Ascending aorta (tissue), 2 donors: Measurements from ENCODE around the gene LRRC37A. TPM values are rescaled to one million over a fixed set of nuclear protein-coding genes. Genes with fewer than 3 reads are reported as not detected.
"Not testable (repeated sequence)": the region's sequence is repeated elsewhere in the genome, so short reads cannot be mapped to it uniquely, and the experiment has no call there.

Experiments
- DNase-seq, 2 donors: peaks; one replicate each; pipeline ENCODE4 v3.0.0-alpha.2; 2019; ENCODE audit warnings: low spot score in 2 of 2
- H3K27ac ChIP-seq, 2 donors: fragments of 200-600 bp; sonication (generic); one replicate each; pipeline ENCODE4 v1.5.1; 2016 to 2017; ENCODE audit warnings: mild to moderate bottlenecking in 1 of 2
- H3K27me3 ChIP-seq: fragments of 200-600 bp; sonication (generic); one replicate; pipeline ENCODE4 v1.5.1; 2017
- H3K36me3 ChIP-seq, 2 donors: fragments of 200-600 bp; sonication (generic); one replicate each; pipeline ENCODE4 v1.5.1; 2016
- H3K4me1 ChIP-seq, 2 donors: fragments of 200-600 bp; sonication (generic); one replicate each; pipeline ENCODE4 v1.5.1; 2016 to 2017; ENCODE audit warnings: mild to moderate bottlenecking in 1 of 2
- H3K4me3 ChIP-seq, 2 donors: fragments of 200-600 bp; sonication (generic); one replicate each; pipeline ENCODE4 v1.5.1; 2016 to 2017; ENCODE audit warnings: mild to moderate bottlenecking in 1 of 2
- H3K9me3 ChIP-seq, 2 donors: fragments of 200-600 bp; sonication (generic); one replicate each; pipeline ENCODE4 v1.5.1; 2016
- intact Hi-C: fragments of 100-400 bp; cut with DNase I; formaldehyde crosslinking; loops from one replicate; pipeline ENCODE4 v1.15.1; 2023
- total RNA-seq: library from RNA; depleted of rRNA; stranded (reverse); fragments of >200 nt; gene quantifications from one replicate; pipeline ENCODE4 v1.1.0, GENCODE V29; 2016
- TF ChIP-seq, protein P1 (sequence below), 3 experiments: fragments of 200-600 bp in 2 of 3; fragments of 450-650 bp in 1 of 3; sonication (generic) in 2 of 3; IDR thresholded peaks; one replicate each; pipeline ENCODE4 v1.5.1; 2016 to 2019; ENCODE audit warnings: antibody characterized with exemption in 3 of 3, mild to moderate bottlenecking in 1 of 3, moderate library complexity in 1 of 3

Gene LRRC37A
- total RNA-seq, 1 donor from 2014 or later = not detected

GRCh38 chr17:46274238-46274637 is 20.7 kb upstream of the LRRC37A start:
- Histone ChIP-seq H3K27me3 (no peaks in the 10 kb centered on the region), H3K4me3 (no peak overlapping the region), H3K4me1 (no peaks in the 10 kb centered on the region), H3K9me3 (no peaks in the 10 kb centered on the region), H3K27ac (no peak overlapping the region), H3K36me3 (no peaks in the 10 kb centered on the region)
- DNase-seq = no peak
- TF ChIP-seq, protein P1, sequence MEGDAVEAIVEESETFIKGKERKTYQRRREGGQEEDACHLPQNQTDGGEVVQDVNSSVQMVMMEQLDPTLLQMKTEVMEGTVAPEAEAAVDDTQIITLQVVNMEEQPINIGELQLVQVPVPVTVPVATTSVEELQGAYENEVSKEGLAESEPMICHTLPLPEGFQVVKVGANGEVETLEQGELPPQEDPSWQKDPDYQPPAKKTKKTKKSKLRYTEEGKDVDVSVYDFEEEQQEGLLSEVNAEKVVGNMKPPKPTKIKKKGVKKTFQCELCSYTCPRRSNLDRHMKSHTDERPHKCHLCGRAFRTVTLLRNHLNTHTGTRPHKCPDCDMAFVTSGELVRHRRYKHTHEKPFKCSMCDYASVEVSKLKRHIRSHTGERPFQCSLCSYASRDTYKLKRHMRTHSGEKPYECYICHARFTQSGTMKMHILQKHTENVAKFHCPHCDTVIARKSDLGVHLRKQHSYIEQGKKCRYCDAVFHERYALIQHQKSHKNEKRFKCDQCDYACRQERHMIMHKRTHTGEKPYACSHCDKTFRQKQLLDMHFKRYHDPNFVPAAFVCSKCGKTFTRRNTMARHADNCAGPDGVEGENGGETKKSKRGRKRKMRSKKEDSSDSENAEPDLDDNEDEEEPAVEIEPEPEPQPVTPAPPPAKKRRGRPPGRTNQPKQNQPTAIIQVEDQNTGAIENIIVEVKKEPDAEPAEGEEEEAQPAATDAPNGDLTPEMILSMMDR (IDR thresholded peaks at IDR 0.05) = no peak
- intact Hi-C loops = no loop called here

GRCh38 chr17:46276728-46277479 is 18.0 kb upstream of the LRRC37A start:
- H3K4me1 ChIP-seq, H3K36me3 ChIP-seq, H3K9me3 ChIP-seq, H3K4me3 ChIP-seq, intact Hi-C loops, H3K27ac ChIP-seq, DNase-seq, H3K27me3 ChIP-seq: not testable (repeated sequence)

- not testable (repeated sequence) for H3K27me3 ChIP-seq, H3K4me3 ChIP-seq, H3K9me3 ChIP-seq, DNase-seq, H3K4me1 ChIP-seq, H3K27ac ChIP-seq, H3K36me3 ChIP-seq
- intact Hi-C loops = loop anchor here (10.0 kb wide), 1 partner anchor 277 kb away; no protein-coding TSS in a partner anchor
Measured at GRCh38 chr17:46281336-46281735, 13.6 kb upstream of the LRRC37A start.

GRCh38 chr17:46282635-46283034 is 12.3 kb upstream of the LRRC37A start:
- not testable (repeated sequence) for H3K4me1 ChIP-seq, H3K27me3 ChIP-seq, DNase-seq, H3K36me3 ChIP-seq, H3K4me3 ChIP-seq, H3K9me3 ChIP-seq, H3K27ac ChIP-seq
- intact Hi-C loops = loop anchor here (10.0 kb wide), 1 partner anchor 278 kb away; no protein-coding TSS in a partner anchor

- not testable (repeated sequence) for H3K4me3 ChIP-seq, H3K9me3 ChIP-seq, H3K27ac ChIP-seq, H3K27me3 ChIP-seq, H3K36me3 ChIP-seq, H3K4me1 ChIP-seq, DNase-seq
- intact Hi-C loops = loop anchor here (10.0 kb wide), 1 partner anchor 280 kb away; no protein-coding TSS in a partner anchor
Measured at GRCh38 chr17:46284467-46284866, 10.5 kb upstream of the LRRC37A start.

DNA sequence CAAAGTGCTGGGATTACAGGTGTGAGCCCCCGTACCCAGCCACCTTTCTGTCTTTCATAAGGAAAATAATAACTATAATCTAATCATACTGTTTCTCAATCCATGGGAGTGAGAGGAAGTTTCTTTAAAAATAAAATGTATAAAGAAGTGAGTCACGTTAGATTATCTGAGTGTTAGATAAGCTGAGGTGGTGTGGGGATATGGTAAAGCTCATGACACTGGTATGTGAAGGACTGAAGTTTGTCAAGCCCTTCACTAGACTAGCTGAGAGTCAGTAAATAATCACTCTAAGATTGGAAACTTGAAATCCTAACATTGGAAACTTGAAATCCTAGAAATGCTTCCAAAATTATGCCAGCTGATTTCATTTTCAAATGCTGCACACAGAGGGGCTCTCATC is 9.4 kb upstream of the LRRC37A start:
- intact Hi-C loops = loop anchor here (10.0 kb wide), 1 partner anchor 281 kb away; no protein-coding TSS in a partner anchor
- not testable (repeated sequence) for DNase-seq, H3K4me3 ChIP-seq

DNA sequence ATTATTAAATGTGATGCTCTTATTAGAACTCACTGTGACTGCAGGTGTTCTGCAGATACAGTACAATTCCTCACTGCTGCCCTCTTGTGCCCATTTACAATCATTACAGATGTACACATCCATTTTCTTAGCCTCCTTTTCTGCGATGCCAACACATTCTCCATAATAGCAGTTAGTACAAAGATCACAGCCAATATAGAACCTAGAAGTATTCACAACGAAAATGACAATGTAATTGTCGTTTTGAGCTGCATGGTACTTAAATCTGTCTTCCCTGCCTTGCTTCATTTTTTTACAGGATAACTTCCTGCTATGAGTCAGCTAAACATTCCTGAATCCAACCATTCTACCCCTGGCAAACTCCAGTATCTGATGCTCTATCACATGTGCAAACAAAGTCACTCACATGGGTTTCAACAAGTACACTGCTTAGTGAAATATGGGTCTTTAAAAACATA is 8.1 kb upstream of the LRRC37A start:
- H3K4me1 ChIP-seq, H3K9me3 ChIP-seq, H3K27me3 ChIP-seq, H3K4me3 ChIP-seq, H3K27ac ChIP-seq, H3K36me3 ChIP-seq, DNase-seq: not testable (repeated sequence)
- intact Hi-C loops = loop anchor here (10.0 kb wide), 1 partner anchor 282 kb away; no protein-coding TSS in a partner anchor
- TF ChIP-seq, protein P1 (IDR thresholded peaks at IDR 0.05) = peak; percentile 51 to 67 (median 65)

More for the DNA sequence above, 9.4 kb upstream of the LRRC37A start:
- H3K27ac ChIP-seq, H3K27me3 ChIP-seq, H3K4me1 ChIP-seq, H3K9me3 ChIP-seq, H3K36me3 ChIP-seq: not testable (repeated sequence)

- not testable (repeated sequence) for H3K4me1 ChIP-seq, H3K27ac ChIP-seq, DNase-seq, H3K4me3 ChIP-seq, H3K36me3 ChIP-seq, H3K9me3 ChIP-seq, H3K27me3 ChIP-seq
- intact Hi-C loops = loop anchor here (10.0 kb wide), 1 partner anchor 283 kb away; no protein-coding TSS in a partner anchor
Measured at GRCh38 chr17:46287587-46287986, 7.3 kb upstream of the LRRC37A start.

DNA sequence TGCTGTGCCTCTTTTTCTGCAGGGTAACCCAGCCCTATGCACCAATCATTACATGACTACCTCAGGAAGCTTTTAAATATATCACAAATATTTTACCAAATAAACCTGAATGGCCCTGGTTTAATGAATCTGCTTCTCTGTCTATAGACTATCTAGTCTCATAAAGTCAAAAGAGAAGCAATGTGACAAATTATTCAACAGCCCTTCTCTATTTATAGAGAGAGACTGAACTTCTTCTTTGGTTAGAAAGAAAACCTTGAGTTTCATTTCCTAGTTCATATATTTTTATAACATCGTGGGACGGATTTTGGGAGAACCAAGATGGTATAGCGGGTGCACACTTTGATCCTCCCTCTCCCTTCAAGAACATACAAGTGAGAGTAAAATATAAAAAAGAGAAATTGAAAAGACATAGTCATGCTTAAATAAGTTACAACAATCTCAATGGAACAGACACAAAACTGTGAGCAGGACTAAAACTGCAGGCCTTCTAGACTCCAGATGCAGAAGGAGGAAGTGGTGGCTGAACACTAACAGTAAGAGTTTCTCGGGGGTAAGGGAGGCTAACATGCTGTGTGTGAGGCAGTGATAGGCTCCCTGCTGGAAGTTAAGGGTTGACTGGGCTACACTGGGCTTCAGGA is 3.9 kb upstream of the LRRC37A start:
- DNase-seq, intact Hi-C loops: not testable (repeated sequence)

DNA sequence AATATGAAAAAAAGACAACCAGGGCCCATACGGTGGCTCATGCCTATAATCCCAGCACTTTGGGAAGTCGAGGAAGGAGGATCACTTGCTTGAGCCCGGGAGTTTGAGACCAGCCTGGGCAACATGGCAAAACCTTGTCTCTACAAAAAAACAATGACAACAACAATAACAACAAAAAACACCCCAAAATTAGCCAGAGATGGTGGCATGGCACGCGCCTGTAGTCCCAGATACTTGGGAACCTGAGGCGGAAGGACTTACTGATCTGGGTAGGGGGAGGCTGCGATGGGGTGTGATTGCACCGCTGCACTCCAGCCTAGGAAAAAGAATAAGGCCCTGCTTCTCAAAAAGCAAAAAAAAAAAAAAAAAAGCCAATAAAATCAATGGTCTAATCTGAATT is 3.3 kb upstream of the LRRC37A start:
- H3K9me3 ChIP-seq, intact Hi-C loops, H3K4me1 ChIP-seq, H3K27ac ChIP-seq, H3K36me3 ChIP-seq, DNase-seq, H3K27me3 ChIP-seq, H3K4me3 ChIP-seq: not testable (repeated sequence)

More for the DNA sequence above, 3.9 kb upstream of the LRRC37A start:
- not testable (repeated sequence) for H3K4me1 ChIP-seq, H3K9me3 ChIP-seq, H3K36me3 ChIP-seq, H3K4me3 ChIP-seq, H3K27ac ChIP-seq, H3K27me3 ChIP-seq

DNA sequence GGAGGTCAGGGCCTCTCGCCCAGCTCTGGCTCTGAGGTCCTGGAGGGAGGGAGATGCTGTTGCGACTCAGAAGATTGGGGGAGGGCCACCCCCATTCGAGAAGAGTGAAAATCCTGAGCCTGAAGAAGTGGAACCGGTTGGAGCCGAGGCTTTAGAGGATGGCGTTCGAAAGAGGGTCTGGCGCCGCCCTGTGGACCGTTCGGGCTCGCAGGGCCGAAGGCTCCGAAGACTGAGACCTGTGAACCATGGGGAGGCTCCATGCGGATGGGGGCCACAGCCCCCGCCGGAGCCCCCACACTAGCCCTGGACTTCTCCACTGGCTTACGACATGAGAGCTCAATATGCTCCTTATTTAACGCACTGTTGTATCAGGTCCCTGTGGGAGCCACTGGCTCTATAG is 46.3 kb downstream of the LRRC37A start:
- H3K27ac ChIP-seq, H3K27me3 ChIP-seq, H3K4me3 ChIP-seq, H3K4me1 ChIP-seq, DNase-seq, H3K36me3 ChIP-seq, H3K9me3 ChIP-seq, intact Hi-C loops: not testable (repeated sequence)

GRCh38 chr17:46342131-46342530 is 47.2 kb downstream of the LRRC37A start:
- intact Hi-C loops = not testable (repeated sequence)

More at GRCh38 chr17:46342131-46342530, 47.2 kb downstream of the LRRC37A start:
- H3K27ac ChIP-seq, H3K9me3 ChIP-seq, H3K4me1 ChIP-seq, H3K4me3 ChIP-seq, H3K36me3 ChIP-seq, DNase-seq, H3K27me3 ChIP-seq: not testable (repeated sequence)
